ENCODE data around the gene CLCNKA.
"Not testable (repeated sequence)": the region's sequence is repeated elsewhere in the genome, so short reads cannot be mapped to it uniquely, and the experiment has no call there.

The CLCNKA gene

GRCh38 chr1:15997637-15998280, 24.1 kb upstream of the CLCNKA start:
- DNase-seq (ENCODE audit: low spot score), result no peak

- no peak for DNase-seq (ENCODE audit: low spot score)
Observed at GRCh38 chr1:15998929-15999328, 22.9 kb upstream of the CLCNKA start.

GRCh38 chr1:16001274-16001673, 20.6 kb upstream of the CLCNKA start:
- not testable (repeated sequence) for DNase-seq (ENCODE audit: low spot score)

- DNase-seq (ENCODE audit: low spot score), result no peak
Observed at GRCh38 chr1:16005597-16005996, 16.2 kb upstream of the CLCNKA start.

- no peak for DNase-seq (ENCODE audit: low spot score)
Observed at GRCh38 chr1:16006010-16006409, 15.8 kb upstream of the CLCNKA start.

DNA sequence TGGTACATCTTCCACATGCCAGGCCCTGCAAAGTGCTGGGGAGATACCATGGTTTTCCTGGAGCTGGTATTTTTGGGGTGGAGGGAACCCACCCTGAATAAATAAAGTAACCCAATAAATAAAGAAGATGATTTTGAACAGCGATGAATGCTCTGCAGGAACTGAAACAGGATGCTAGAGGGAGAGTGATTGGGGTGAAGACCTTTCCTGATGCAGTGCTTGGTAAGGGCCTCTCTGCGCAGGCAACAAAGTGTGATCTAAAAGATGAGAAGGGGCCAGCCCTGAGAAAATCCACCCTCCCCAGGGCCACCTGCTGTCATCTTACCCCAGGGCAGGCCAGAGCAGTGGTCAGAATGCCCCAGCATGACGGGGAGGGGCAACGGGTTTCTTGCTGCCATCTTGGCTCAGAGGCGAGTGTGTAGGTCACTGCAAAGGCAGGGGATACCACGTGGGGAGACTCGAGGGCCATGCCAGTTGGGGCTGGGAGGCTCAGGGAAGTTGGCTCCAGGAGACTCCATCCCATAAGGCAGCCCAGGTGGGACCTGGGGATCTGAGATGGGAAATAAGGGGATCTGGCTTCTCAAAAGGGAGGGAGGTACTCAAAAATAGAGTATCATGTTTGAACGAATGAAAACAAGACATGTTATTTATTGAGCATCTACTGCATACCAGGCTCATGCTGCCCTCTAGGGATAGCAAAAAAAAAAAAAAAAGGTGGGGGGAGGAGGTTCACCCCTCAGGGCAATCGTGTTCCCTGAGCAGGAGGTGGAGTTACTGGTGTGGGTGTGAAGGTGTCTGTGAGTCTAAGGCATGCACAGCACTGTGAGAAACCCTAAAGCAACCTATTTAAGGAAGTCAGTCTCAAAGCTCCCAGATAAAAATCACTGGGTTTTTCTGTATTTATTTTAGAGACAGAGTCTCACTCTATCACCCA, 15.0 kb upstream of the CLCNKA start:
- DNase-seq (ENCODE audit: low spot score), result no peak

DNA sequence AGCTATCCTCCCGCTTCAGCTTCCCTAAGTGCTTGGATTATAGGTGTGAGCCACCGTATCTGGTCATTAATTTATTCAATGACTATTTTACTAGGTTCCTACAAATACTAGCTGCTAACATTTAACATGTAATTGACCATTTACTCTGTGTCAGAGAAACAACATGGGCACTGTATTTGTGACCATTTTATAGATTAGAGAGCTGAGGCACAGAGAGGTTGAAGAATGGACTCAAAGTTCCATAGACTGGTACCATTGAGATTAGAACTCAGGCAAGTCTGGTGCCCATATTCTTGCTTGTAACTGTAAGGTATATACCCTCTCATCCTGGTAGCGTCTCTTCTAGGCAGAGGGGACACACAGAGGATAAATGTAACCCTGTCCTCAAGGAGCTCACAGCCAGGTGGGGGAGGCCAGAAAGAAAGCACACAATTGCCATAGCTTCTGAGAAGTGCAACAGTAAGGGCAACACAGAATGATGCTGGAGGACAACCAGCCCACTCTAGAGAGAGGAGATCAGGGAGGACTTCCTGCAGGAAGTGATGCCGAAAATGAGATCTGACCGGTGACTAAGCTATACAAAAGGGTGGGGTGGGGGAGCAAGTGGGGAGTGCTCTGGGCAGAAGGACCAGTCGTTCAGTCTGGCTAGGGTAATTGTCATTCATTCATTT, 14.0 kb upstream of the CLCNKA start:
- no peak for DNase-seq (ENCODE audit: low spot score)

GRCh38 chr1:16009030-16009460, 12.8 kb upstream of the CLCNKA start:
- DNase-seq (ENCODE audit: low spot score), result peak; percentile 49

- DNase-seq (ENCODE audit: low spot score), result no peak
Observed at GRCh38 chr1:16009678-16010077, 12.2 kb upstream of the CLCNKA start.

- no peak for DNase-seq (ENCODE audit: low spot score)
Observed at GRCh38 chr1:16010837-16011236, 11.0 kb upstream of the CLCNKA start.

- no peak for DNase-seq (ENCODE audit: low spot score)
Observed at GRCh38 chr1:16011936-16012589, 9.8 kb upstream of the CLCNKA start.

DNA sequence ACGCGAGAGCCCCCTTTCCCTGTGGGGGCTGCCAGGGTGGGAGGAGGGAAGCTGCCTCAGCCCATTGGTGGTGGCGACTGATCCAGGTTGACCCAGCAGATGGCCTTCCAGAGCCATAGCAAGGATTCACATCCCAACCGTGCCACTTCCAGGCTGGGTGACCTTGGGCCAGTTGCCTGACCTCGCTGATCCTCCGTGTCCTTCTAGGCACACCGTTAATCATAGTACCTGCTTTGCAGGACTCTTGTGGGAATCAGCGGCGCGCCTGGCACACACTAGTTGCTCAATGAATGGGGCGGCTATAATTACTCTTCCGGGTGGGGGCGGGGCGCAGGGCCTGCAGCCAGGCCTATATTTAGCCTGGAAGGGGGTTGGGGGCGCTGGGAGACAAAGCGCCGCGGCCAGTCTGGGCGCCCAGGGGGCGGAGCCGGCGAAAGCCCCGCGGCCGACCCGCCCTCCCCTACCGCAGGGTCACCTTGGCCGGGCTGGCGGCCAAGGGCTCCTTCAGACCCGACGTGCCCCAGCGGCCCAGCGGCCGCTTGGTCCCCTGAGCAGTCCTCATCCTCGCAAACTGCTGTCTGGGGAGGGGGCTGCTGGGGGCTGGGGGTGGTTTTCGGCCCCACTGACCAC, 9.1 kb upstream of the CLCNKA start:
- DNase-seq (ENCODE audit: low spot score), result no peak

GRCh38 chr1:16013220-16013907, 8.5 kb upstream of the CLCNKA start:
- no peak for DNase-seq (ENCODE audit: low spot score)

- DNase-seq (ENCODE audit: low spot score), result no peak
Observed at GRCh38 chr1:16013908-16014258, 8.0 kb upstream of the CLCNKA start.

DNA sequence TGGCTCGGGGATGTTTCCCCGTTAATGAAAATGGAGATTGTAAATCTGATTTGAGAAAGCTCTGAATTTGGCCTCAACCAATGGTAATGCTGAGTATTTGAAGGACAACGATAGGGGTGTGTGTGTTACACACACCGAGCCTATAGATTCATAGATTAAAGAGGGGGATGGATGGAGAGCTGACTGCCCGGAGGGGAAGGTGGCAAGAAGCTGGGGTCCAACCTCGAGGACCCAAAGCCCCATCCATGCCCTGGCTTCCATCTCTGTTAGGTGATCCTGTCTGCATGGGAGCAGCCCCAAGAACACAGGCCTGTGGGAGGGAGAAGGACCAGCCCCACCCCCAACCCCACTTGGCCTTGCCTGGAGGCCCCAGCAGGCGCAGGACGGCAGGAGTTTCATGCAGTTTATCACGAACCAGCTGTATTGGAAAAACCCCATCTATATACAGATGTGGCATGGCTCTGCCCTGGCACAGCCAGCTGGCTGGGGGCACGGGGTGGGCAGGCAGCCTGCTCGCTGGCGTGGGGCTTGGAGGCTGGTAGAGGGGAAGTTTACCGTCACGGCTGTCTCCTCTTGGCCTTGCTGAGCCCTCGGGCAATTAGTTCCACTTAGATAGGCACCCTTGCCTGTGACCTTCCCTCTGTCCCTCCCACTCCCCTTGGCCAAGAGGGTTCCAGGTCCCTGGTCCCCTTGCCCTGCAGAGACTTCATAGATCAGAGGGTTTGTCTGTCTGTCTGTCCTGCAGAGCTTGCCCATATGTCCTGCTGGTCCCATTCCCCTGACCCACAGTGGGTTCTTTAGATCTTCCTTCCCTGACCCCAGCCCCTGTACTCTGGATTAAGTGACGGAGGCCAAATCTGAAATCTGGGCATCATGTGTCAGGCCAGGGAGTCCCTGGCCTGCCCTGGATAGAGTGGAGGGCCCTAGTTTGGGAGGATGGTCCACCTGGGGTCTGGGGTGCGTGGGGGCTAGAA, 7.0 kb upstream of the CLCNKA start:
- no peak for DNase-seq (ENCODE audit: low spot score)

DNA sequence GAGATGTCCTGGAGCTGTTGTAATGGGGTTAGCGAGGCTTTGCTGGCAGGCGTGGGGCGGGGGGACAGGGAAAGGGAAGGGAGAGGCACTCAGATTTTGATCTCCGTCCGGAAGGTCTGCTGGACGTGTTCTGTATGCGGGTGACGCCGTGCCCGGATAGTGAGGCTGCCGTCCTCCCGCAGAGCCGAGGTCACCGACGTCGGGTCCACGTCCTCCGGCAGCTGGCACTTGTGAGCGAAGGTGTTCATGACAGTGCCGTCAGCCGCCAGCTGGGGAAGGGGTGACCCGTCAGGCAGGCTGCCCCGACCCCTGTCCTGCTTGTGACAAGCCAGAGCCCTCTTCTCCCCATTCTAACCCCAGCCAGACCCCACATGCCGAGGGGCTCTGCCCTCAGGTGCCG, 6.3 kb upstream of the CLCNKA start:
- no peak for DNase-seq (ENCODE audit: low spot score)

DNA sequence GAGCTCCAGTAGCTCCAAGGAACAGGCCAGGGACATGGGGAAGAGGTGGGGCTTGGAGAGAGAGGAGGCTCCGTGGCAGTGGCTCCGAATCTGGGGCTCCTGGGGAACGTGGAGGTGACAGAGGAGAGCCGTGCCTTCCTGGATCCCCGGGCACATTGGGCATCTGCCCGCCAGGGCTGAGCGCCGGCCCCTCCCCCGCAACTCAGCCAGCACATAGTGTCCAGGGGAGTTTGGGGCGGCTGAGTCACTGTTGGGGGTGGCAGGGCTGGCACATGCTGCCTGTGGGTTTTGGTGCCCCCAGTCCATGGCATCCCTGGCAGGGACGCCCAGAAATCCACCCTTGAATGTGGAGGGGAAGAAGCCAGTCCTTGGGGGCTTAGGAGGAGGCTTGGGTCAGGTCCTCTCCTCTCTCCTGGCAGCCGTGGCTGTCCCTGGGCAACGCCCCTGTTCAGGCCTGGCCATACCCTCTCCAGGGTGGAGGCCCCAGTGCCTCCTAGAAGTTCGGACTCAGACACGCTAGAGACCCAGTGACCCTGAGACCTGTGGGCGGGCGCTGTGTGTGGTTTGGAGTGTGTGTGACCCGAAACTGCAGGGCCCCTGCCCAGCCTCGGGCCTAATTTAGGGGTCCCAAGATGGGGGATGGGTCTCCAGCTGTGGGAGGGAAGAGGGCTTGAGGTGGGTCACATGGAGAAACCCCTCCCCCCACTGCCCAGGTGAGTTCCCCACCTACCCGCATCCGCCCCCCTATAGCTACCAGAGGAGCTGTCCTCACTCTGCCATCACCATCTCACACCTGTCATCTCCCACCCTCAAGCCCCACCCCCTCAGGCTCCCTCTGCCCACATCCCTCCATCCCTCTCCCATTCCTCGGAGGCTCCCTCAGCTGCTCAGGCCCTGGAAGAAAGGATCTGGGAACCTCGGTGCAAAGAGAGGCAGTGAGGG, 5.6 kb upstream of the CLCNKA start:
- no peak for DNase-seq (ENCODE audit: low spot score)

GRCh38 chr1:16017076-16017460, 4.8 kb upstream of the CLCNKA start:
- DNase-seq (ENCODE audit: low spot score), result no peak
